Nephron (organoid): ENCODE results near the gene ATP6V1F.

Experiments used
- H3K27ac Mint-ChIP-seq, 3 experiments: 2 replicates each; pipeline ENCODE4 v1.8.0; 2020; ENCODE audit warnings: mixed read lengths in 3 of 3, mild to moderate bottlenecking in 2 of 3, moderate library complexity in 1 of 3
- H3K27me3 Mint-ChIP-seq: 2 replicates; pipeline ENCODE4 v1.8.0; 2021; ENCODE audit warnings: low read depth, mild to moderate bottlenecking, moderate library complexity, mixed read lengths
- H3K36me3 Mint-ChIP-seq: 2 replicates; pipeline ENCODE4 v1.8.0; 2020; ENCODE audit warnings: low read depth, mixed read lengths
- H3K4me1 Mint-ChIP-seq: 2 replicates; pipeline ENCODE4 v1.8.0; 2020; ENCODE audit warnings: mixed read lengths
- H3K4me3 Mint-ChIP-seq, 3 experiments: 2 replicates each; pipeline ENCODE4 v1.8.0; 2020; ENCODE audit warnings: mild to moderate bottlenecking in 3 of 3, mixed read lengths in 3 of 3, moderate library complexity in 2 of 3
- H3K9me3 Mint-ChIP-seq: 2 replicates; pipeline ENCODE4 v1.8.0; 2020; ENCODE audit warnings: mixed read lengths
- TF ChIP-seq, protein P1 (sequence below), 3 experiments: fragments of 200-600 bp; sonication (generic); IDR thresholded peaks; one replicate each; pipeline ENCODE4 v1.5.0; 2021; ENCODE audit warnings: antibody characterized with exemption in 3 of 3; ENCODE audit not compliant: unreplicated experiment in 3 of 3

ATP6V1F gene

GRCh38 chr7:128830231-128831177 lies 32.2 kb upstream of the ATP6V1F start, which contains the start of gene FLNC:
Gene FLNC, plus strand, starts transcription at chr7:128830406. Its CDS starts 232 bp downstream, at chr7:128830638.
- TF ChIP-seq, protein P1, sequence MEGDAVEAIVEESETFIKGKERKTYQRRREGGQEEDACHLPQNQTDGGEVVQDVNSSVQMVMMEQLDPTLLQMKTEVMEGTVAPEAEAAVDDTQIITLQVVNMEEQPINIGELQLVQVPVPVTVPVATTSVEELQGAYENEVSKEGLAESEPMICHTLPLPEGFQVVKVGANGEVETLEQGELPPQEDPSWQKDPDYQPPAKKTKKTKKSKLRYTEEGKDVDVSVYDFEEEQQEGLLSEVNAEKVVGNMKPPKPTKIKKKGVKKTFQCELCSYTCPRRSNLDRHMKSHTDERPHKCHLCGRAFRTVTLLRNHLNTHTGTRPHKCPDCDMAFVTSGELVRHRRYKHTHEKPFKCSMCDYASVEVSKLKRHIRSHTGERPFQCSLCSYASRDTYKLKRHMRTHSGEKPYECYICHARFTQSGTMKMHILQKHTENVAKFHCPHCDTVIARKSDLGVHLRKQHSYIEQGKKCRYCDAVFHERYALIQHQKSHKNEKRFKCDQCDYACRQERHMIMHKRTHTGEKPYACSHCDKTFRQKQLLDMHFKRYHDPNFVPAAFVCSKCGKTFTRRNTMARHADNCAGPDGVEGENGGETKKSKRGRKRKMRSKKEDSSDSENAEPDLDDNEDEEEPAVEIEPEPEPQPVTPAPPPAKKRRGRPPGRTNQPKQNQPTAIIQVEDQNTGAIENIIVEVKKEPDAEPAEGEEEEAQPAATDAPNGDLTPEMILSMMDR (IDR thresholded peaks at IDR 0.05; ENCODE audit: unreplicated experiment in 3 of 3) = no peak
- no peaks in the 10 kb centered on the region for H3K9me3 Mint-ChIP-seq
- peaks cover 47% of the 10 kb centered on the region for H3K4me1 Mint-ChIP-seq

GRCh38 chr7:128831178-128831993 lies 31.3 kb upstream of the ATP6V1F start:
- H3K4me1 Mint-ChIP-seq = peaks cover 56% of the 10 kb centered on the region
- H3K9me3 Mint-ChIP-seq = no peaks in the 10 kb centered on the region
- peaks cover 10% of the 10 kb centered on the region for H3K36me3 Mint-ChIP-seq
- TF ChIP-seq, protein P1 (IDR thresholded peaks at IDR 0.05; ENCODE audit: unreplicated experiment in 3 of 3) = no peak
- peaks cover 3% of the 10 kb centered on the region for H3K27me3 Mint-ChIP-seq
- peak overlapping the region; percentile 91 to 94 (median 92) for H3K4me3 Mint-ChIP-seq
- H3K27ac Mint-ChIP-seq = peak overlapping the region; percentile 77 to 98 (median 95)

More at GRCh38 chr7:128830231-128831177, 32.2 kb upstream of the ATP6V1F start, which contains the start of gene FLNC:
- Mint-ChIP-seq H3K27me3 (peaks cover 3% of the 10 kb centered on the region), H3K27ac (peak within 1 kb of the TSS; percentile 77 to 98 (median 95)), H3K4me3 (peak within 1 kb of the TSS; percentile 91 to 94 (median 92)), H3K36me3 (peaks cover 5% of the 10 kb centered on the region)

- H3K4me1 Mint-ChIP-seq = peaks cover 51% of the 10 kb centered on the region
- peak overlapping the region; percentile 91 to 94 (median 92) for H3K4me3 Mint-ChIP-seq
- TF ChIP-seq, protein P1 (IDR thresholded peaks at IDR 0.05; ENCODE audit: unreplicated experiment in 3 of 3) = no peak
- H3K9me3 Mint-ChIP-seq = no peaks in the 10 kb centered on the region
- peak overlapping the region; percentile 77 to 98 (median 95) for H3K27ac Mint-ChIP-seq
- peaks cover 12% of the 10 kb centered on the region for H3K36me3 Mint-ChIP-seq
- peaks cover 3% of the 10 kb centered on the region for H3K27me3 Mint-ChIP-seq
Observed at GRCh38 chr7:128831994-128832879, 30.4 kb upstream of the ATP6V1F start.

GRCh38 chr7:128832880-128833147 lies 29.8 kb upstream of the ATP6V1F start:
- Mint-ChIP-seq H3K4me3 (peak overlapping the region; percentile 91 to 94 (median 92)), H3K27ac (peak overlapping the region; percentile 77 to 98 (median 95)), H3K9me3 (no peaks in the 10 kb centered on the region), H3K4me1 (peaks cover 47% of the 10 kb centered on the region), H3K36me3 (peaks cover 12% of the 10 kb centered on the region), H3K27me3 (peaks cover under 1% of the 10 kb centered on the region)
- TF ChIP-seq, protein P1 (IDR thresholded peaks at IDR 0.05; ENCODE audit: unreplicated experiment in 3 of 3) = no peak

- peaks cover 12% of the 10 kb centered on the region for H3K36me3 Mint-ChIP-seq
Observed at GRCh38 chr7:128833148-128833945, 29.3 kb upstream of the ATP6V1F start.

More at GRCh38 chr7:128833148-128833945, 29.3 kb upstream of the ATP6V1F start:
- H3K27me3 Mint-ChIP-seq = no peaks in the 10 kb centered on the region
- peaks cover 42% of the 10 kb centered on the region for H3K4me1 Mint-ChIP-seq
- peak overlapping the region; percentile 77 to 98 (median 95) for H3K27ac Mint-ChIP-seq
- H3K9me3 Mint-ChIP-seq = no peaks in the 10 kb centered on the region
- TF ChIP-seq, protein P1 (IDR thresholded peaks at IDR 0.05; ENCODE audit: unreplicated experiment in 3 of 3) = no peak
- peak overlapping the region; percentile 91 to 94 (median 92) for H3K4me3 Mint-ChIP-seq
